ENCODE measurements around the gene CREB3L2.
"Not testable (repeated sequence)": the region's sequence is repeated elsewhere in the genome, so short reads cannot be mapped to it uniquely, and the experiment has no call there.

DNA sequence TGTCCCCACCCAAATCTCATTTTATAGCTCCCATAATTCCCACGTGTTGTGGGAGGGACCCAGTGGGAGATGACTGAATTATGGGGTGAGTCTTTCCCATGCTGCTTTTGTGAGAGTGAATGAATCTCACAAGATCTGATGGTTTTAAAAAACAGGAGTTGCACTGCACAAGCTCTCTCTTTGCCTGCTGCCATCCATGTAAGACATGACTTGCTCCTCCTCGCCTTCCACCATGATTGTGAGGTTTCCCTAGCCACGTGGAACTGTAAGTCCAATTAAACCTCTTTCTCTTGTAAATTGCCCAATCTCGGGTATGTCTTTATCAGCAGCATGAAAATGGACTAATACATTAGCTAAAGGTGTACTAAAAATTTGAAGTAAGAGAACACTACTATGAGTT is 95.2 kb downstream of the CREB3L2 start:
- TF ChIP-seq, protein P1, sequence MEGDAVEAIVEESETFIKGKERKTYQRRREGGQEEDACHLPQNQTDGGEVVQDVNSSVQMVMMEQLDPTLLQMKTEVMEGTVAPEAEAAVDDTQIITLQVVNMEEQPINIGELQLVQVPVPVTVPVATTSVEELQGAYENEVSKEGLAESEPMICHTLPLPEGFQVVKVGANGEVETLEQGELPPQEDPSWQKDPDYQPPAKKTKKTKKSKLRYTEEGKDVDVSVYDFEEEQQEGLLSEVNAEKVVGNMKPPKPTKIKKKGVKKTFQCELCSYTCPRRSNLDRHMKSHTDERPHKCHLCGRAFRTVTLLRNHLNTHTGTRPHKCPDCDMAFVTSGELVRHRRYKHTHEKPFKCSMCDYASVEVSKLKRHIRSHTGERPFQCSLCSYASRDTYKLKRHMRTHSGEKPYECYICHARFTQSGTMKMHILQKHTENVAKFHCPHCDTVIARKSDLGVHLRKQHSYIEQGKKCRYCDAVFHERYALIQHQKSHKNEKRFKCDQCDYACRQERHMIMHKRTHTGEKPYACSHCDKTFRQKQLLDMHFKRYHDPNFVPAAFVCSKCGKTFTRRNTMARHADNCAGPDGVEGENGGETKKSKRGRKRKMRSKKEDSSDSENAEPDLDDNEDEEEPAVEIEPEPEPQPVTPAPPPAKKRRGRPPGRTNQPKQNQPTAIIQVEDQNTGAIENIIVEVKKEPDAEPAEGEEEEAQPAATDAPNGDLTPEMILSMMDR (IDR thresholded peaks at IDR 0.05; ENCODE audit: poor library complexity) = not testable (repeated sequence)
- not testable (repeated sequence) for TF ChIP-seq EZH2 (IDR thresholded peaks at IDR 0.05; ENCODE audit: borderline replicate concordance)

Data from hepatocyte (in vitro differentiated cells).